NCI-H524 treated with DMSO at 0.1 percent for 48 hours (cell line): ENCODE data around the gene GPR146.

Experiments
- DNase-seq: peaks from one replicate; lab custom pipeline; 2025; lab: John Stamatoyannopoulos, UW

The GPR146 gene

GRCh38 chr7:1011297-1012003, 32.9 kb upstream of the GPR146 start:
- DNase-seq, result no peak

- DNase-seq, result no peak
Observed at GRCh38 chr7:1012004-1012715, 32.2 kb upstream of the GPR146 start.

DNA sequence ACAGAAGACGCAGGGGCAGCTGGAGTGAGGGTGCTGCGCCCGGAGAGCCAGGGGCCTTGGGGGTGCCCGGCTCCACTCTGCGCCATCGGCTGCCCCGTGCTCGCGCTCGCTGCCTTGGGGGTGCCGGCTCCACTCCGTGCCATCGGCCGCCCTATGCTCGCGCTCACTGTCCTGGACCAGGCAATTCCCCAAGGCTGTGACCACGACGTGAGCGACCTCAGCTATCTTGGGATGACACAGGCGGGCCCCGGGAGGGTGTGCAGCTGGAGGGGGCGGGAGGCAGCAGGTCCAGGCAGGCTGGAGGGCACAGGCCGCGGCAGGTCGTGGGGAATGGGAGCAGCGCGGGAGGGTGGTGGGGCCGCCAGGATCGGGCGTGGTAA, 31.6 kb upstream of the GPR146 start:
- no peak for DNase-seq

DNA sequence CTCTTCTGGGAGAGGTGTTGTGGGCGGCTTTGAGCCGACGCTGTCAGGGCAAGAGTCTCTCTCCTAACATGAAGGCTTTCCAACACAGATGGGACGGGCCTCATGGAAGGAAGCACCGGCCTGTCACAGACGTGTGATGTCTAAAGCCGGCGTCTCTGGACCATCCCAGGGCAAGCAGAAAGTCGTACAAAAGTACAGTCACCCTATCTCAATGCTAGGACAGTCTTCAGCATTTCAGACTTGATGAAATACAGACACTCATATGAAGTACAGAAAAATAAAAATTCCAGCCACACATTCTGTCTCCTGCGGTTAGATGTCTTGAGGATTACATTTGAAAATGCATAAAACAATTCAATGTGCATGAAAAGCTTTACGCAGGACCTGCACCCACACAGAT, 30.8 kb upstream of the GPR146 start:
- no peak for DNase-seq

DNA sequence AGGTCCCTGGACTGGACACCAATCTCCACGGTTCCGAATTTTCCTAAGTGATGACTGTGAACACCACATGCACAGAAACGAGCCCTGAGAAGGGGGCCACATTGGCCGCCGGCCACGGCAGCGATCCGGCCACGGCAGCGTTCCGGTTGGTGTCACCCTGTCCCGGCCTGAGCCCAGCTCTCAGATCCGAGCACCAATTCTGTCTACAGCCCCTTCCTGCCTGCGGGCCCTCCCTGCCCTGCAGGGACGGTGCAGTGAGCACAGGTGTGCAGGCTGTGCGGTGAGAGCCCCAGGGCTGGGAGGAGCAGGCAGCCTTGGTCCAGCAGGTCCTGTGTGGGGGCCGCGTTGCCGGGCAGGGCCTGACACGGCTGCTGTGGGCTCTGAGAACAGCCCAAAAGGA, 29.7 kb upstream of the GPR146 start:
- no peak for DNase-seq

DNA sequence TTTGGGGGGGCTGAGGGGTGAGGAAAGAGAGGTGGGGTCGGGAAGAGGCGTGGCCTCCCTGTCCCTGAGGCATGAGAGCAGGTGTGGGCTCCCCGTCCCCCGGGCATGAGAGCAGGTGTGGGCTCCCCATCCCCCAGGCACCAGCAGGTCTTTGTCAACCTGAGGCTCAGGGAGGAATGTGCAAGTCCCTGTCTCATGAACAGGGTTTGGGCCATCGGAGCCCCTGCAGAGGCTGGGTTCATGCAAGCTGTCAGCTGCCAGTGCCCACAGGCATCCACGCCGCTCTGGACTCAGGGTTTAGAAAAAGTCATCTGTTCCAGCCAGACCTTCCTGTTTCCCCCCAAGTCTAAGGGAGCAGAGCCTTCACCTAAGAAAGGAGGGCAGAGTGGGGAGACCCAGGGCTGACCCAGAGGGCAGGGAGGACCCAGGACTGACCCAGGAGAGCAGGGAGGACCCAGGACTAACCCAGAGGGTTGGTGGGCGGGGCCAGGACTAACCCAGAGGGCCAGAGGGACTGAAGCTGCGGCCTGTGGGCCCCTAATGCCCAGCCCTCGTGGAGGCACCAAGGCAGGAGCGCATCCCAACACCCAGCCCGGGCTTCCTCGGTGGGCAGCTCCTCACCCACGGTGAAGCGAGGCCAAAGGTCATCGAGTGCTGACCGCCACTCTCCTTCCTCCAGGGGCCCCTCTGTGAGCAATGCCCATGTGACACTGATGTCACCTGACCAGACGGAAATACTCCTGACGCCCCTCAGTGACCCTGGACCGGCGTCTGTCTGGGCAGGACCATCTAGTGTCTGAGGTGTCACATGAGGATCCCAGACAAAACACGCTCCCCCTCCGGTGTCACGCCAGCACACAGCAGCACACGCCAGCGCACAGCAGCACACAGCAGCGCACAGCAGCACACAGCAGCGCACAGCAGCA, 28.9 kb upstream of the GPR146 start:
- DNase-seq, result no peak

- DNase-seq, result no peak
Observed at GRCh38 chr7:1016577-1017531, 27.5 kb upstream of the GPR146 start.

GRCh38 chr7:1017586-1018333, 26.6 kb upstream of the GPR146 start:
- no peak for DNase-seq

GRCh38 chr7:1018334-1018695, 26.0 kb upstream of the GPR146 start:
- no peak for DNase-seq

- DNase-seq, result no peak
Observed at GRCh38 chr7:1019255-1019785, 25.0 kb upstream of the GPR146 start.

- no peak for DNase-seq
Observed at GRCh38 chr7:1019789-1020610, 24.3 kb upstream of the GPR146 start.

DNA sequence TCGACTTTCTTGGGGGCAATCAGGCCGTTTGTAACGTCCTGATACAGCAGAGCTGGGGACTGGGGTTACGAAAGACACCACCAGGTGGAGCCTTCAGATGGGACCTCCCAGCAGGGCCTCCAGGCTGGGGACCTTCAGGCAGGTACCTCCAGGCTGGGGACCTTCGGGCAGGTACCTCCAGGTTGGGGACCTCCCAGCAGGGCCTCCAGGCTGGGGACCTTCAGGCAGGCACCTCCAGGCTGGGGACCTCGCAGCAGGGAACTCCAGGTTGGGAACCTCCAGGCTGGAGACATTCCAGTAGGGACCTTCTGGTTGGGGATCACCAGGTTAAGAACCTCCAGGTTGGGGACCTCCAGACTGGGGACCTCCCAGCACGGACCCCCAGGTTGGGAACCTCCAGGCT, 23.5 kb upstream of the GPR146 start:
- no peak for DNase-seq

- no peak for DNase-seq
Observed at GRCh38 chr7:1021366-1021765, 23.0 kb upstream of the GPR146 start.

DNA sequence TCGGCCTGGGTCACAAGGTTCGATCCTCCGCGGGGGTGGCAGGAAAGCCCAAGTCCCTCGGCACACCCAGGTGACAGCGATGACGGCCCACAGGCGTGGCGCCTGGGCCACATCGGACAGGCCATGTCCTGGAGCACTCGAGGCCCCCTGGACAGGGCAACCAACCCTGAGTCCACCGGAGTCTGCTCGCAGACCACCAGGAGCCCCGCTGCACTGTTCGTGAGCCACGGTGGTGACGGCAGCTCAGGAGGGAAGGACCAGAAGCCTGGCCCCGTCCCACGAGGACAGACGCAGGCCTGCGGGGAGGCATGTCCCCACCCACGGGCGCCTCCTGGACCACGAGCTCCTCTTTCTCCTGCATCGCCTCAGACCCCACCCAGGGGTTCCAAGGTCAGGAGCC, 22.4 kb upstream of the GPR146 start:
- DNase-seq, result no peak

GRCh38 chr7:1022356-1022755, 22.0 kb upstream of the GPR146 start:
- no peak for DNase-seq

GRCh38 chr7:1022801-1023465, 21.4 kb upstream of the GPR146 start:
- no peak for DNase-seq

DNA sequence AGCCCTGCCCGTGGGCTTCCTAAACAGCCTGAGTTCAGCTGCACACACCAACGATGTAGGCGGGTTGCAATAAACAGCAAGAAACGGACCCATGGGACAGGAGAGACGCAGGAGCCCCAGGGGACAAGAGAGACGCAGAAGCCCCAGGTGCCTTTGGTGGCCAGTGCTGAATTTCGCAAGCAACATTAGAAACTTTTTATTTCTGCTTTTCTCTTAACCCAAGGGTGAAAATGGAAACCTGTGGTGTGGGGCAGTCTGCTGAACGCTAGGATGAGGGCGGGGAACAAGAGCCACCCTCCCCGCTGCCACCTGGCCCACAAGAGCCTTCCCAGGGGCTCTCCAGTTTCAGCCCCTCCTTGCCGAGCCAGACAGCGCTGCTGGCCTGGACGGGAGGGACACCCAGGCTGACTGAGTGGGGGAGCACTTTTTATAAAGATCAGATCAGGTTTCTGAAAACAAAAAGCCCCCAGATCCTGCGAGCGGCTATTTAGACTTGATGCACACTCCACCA, 20.0 kb upstream of the GPR146 start:
- DNase-seq, result no peak

DNA sequence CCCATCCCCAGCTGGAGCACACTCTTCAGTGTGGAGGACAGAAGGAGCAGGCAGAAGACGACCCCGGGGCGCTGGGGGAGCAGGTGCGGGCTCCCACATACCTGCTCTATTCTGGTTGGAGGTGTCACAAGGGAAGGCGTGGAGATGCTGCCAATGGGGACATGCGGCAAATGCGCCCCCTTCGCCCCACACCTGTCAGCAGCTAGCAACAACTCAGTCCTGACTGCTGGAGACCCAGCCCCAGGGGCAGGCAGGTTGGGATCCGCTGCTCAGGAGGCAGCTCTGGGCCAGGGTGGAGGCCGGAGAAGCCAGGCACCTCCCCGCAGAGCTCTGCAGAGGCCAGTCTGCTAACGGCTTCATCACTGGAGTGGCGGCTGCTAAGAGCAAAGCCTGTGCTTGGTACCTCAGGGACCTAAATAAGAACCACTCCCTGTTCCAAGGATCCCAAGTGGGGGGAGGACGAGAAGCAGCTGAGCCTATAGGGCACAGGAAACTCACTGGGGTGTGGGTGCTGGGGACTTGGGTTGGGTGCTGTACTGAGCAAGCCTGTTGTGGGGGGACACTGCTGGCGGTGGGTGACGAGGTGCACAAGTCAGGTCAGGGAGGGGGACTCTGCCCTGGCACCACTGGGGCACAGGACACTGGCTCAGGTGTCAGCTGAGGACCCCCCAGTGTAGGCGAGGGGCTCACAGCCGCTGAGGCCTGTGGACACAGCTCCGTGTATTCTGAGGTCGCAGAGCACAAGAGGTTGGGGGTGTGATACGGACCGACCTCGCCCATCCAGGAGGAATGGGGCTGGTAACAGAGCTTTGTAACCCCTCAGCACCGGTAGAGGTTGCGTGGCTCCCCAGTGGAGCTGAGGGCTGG, 19.2 kb upstream of the GPR146 start:
- no peak for DNase-seq
